Measurements from ENCODE around the gene TMEM222.

DNA sequence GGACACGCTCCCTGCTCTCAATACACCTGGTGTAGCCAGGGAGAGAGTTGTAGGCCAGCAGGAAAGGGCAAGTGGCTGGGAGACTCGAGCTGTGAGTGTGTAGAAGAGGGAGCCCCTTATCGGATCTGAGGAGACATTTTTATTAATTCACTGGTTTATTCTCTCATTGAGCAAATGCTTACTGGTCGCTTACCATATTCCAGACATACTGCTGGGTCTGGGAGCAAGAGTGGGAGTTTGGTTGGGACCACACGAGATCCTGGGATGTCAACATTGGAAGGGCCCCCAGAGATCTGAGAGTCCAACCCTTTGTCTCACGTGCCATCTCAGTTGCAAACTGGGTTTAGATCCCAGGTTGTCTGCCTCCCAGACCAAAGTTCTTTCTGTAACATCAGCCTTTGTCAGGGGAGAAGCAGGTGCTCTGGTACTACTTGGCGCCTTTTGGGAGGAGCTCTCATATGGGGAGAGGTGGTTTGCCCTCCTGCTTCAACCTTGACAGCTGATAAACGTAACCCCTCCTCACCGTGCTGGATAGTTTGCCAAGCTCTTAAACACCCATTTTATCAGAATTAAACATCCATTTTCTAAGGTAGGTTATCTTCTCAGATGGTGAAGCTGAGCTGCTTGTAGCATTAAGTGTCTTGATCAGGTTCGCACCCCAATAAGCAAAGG is 742 bp downstream of the TMEM222 start:
- no peak for TF ChIP-seq EZH2 (IDR thresholded peaks at IDR 0.05; ENCODE audit: insufficient read depth, poor library complexity, severe bottlenecking)
- no peak for TF ChIP-seq EZH2phosphoT487 (IDR thresholded peaks at IDR 0.05; ENCODE audit: insufficient read depth, low read depth)
